HG03103 (cell line): Measurements from ENCODE around the gene ITGA8.
"Not testable (repeated sequence)": the region's sequence is repeated elsewhere in the genome, so short reads cannot be mapped to it uniquely, and the experiment has no call there.

Source experiments
- ATAC-seq: cut with Tn5 transposase; IDR thresholded peaks from one replicate; pipeline ENCODE4 v1.9.1; 2021; ENCODE audit warnings: low read depth; ENCODE audit not compliant: unreplicated experiment

The ITGA8 gene

DNA sequence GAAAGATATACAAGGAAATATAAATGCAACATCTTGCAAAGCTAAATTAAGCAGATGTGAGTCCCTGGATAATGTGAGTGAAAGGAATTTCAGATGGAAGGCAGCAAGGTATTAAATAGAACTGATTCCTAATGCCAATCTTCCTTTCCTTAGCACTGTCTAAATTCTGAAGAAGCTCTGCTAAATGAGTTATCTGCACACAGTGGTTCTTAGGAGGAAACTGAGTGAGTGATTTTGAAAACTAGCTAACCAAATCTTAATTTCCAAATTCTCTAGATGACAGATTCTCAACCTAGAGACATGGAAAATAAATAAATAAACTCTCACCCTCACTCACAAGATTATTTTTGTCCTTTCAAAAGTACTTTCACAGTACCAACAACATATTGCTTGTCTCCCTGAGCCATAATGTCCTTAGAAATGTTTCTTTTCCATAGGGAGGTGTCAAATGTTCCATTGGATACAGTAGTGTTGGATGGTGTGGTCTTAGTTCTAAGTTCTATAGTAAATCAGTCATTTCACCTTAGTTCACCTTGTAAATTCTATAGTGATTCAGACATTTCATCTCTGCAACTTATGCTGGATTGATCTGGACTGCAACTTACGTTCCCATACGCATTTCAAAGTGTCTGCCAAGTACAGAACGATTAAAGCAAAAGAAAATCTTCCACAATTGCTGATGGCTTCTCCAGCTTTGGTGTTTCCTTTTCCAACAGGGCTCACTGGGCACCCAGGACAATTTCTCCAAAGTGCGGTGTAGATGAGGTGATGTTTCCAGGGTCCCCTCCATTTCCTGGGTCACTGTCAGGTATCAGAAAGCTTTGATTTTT, 203.3 kb downstream of the ITGA8 start:
- ATAC-seq: no peak

DNA sequence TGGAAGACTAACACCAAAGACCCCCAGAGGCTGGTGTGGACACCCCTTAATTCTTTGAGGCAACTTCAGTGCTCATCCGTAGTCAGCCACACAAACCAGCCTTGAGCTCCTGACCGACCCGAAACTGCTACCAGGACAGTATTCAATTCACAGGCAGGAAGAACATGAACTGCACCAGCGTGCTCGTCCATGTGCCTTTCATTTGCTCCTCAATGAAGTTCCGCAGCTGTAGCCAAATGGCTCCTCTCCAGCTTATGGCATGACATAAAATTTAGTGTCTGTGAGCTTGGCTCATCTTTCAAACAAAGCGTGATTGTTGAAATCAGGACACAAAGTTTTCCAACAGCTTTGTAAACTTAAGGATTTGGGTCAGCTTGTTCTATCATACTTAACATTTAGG, 204.5 kb downstream of the ITGA8 start:
- no peak for ATAC-seq

DNA sequence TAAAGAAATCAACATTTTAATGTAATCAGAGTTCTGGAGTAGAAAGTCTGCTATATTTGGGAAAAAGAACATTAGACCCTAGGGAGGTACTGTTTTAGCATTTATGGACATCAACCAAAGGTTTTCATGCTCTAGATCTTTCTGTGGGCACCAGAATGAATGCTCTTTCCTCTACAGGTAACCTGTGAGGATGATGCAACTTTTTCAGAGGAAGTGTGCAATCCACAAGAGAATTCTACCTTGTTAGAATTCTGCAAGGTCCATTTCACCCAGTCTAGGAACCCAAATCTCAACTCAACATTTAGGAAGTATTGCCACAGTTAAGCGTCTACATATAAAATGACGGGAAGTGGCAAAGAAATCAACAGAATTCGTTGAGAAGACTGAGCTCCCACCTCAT, 208.8 kb downstream of the ITGA8 start:
- ATAC-seq: no peak

DNA sequence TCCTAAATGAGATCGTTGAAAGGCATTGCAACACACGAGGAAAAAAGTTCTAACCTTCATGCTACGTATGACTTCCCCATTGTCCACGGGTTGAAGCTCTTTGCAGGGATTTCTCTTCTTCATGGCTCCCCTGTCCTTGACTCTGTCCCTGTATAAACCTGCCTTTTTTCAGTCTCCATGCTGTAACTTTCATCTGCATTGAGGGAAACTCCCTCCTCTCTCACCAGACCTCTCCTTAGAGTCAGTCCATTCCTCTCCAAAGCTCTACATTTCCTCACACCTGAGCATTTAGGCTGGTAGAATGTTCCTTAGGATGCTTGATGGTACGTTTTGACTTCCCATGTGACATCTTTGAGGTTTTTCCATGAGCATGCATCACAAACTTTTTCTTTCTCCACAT, 214.4 kb downstream of the ITGA8 start:
- ATAC-seq: no peak

DNA sequence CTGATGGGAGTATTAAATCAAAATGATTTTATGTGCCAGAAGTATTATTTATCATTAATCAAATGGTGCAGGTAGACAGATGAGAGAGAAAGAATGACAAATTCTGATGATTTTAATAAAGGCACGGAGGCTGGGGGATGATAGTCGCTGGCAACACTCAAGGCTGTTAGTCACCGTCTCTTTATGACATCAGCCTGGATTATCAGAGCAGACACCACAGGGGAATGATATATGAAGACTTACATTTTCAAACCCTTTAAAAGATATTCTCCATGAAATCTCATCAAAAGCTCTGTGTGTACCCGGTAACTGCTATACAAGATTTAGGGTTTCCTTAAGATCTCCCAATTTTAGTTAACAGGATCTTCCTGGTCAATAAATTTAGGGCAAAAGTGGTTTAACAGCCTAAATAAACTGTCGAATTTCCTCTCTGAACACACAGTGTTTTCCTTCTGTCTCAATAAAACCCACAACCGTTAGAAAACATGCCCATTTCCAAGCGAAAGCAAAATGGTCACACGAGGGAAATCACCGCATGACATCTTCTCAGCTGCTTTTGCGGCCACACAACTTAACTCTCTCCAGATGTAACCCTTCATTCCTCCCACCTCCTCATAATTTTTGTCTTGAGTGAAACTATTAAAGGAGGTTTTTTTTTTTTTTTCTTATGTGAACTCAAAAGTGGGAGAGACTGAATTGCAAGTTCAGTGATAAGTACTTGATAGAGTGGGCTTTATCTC, 215.5 kb downstream of the ITGA8 start:
- no peak for ATAC-seq

DNA sequence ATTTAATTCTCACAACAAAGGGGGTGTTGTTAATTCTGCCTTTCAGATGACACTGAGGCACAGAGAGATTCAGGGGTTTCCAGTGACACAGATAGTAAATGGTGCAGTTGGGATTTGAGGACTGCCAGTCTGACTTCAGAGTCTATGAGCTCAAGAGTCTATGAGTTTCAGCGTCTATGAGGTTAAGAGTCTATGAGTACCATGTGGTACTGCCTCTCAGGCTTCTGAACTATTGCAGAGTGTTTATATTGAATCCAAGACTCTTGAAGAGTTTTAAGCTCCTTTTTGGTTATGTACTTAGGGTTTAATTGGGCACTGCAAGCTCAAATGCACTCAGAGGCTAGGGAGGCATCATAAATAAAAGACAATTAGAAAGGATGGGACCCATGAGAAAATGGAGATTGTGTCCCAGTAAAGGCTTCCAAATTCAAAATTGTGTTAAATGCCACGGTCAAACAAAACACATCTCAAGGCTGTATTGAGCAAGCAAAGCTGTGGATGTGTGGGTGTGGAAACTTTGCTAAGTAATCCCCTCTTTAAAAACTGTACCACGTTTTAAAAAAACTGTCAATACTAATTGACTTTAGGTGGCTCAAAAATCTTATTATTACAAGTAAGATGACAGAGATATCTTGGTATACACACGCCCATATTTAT, 224.7 kb downstream of the ITGA8 start:
- no peak for ATAC-seq

DNA sequence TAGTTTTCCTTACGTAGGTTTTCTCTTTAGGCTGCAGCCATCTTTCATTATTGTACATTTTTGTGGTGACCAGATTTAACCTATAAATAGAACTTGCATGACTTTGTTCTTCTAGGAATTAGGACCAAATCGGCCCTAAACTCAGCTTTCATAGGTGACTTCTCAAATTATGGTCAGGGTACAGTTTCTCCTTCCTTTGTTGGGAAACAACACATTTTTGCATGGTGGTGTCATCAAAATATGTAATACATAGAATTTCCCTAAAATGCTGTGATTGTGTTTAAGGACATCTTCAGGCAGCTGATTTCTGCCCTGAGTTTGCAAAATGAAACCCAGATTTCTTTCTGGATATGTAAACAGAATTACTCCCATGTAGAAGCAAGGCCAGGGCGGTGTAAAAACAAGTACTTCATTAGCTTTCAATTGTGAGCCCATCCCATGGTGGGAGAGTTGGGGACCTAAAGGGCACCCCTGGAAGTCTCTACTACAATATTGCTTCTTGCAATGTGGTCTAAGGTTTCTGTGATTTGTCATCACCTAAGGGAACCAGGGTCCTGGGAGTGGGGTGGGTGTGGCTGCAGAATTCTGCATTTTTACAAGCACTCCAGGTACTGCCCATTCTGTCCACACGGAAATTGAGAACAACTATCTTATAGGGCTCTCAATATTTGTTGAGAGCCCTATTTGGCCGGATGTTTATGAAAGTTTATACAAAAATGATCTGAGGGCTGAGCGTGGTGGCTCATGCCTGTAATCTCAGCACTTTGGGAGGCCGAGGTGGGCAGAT, 227.7 kb downstream of the ITGA8 start:
- no peak for ATAC-seq

DNA sequence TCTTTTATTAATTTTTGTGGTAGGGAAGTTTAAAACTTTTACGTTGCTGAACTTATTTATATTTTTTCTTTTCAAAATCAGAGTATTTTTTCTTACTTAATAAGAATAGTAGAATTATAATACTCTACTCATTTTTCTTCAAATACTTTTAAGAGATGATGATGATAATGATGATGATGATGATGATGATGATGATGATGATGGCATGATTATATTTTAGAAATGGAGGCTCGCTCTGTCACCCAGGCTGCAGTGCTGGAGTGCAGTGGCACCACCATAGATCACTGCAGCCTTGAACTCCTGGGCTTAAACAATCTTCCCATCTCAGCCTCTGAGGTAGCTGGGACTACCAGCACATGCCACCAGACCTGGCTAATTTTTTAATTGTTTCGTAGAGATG, 230.3 kb downstream of the ITGA8 start:
- ATAC-seq: no peak

DNA sequence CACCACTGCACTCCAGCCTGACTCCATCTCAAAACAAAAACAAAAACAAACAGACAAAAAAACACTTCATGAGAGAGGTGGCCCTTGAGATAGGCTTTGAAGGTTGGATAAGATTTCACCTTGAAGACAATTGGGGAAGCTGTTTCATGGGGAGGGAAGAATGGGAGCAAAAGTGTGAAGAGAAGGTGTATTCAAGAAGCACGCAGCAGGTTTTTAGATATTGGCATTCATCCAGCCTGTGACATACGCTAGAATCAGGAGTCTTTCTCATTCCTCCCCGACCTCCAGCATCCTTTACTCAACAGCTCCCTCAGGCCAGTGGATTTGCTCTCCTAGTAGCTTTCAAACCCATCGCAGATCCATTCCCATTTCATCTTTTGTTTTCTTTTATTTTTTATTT, 232.3 kb downstream of the ITGA8 start:
- no peak for ATAC-seq

DNA sequence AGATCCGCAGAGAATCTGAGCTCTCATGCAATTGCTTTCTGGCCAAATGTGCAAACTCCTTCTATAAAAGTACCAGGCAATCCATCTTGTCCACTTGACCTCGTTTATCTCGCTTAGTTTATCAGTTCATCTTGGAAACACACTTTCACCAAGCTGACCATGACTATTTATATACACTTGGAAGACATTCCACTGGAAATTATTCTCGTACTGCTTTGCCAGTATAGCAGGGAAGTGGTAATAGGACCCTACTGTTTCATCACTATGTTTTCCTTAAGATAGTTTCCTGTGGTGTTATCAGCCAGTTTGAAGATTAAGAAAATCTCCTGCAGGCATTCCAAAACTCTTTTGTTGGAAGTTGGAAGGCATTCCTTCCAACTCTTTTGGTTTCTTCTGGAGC, 233.3 kb downstream of the ITGA8 start:
- no peak for ATAC-seq

DNA sequence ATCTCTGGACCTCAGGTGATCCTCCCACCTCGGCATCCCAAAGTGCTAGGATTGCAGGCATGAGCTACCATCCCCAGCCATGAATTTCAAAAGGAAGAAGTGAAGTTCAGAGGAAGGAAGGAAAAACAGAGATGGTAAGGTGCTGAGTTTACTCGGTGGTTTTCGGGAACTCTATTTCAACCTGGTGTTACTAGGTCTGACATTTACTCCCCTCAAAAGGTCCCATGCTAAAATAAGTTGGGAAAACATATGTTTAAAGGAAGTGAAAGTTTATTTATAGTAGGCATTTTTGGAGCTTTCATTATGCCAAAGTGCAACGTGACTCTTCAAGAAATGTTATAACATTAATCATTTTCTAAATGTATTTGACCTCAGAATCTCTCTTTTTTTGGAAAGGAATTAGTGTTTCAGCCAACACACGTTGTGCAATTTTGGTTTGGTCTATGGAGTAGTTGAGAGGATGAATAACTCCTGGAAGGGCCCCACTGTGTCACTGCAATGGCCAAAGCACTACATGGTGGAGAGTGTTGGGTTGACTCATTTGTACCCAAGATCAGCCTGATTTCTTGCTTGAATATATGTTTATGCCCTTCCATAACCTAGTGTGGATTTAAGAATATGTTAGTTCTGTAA, 233.9 kb downstream of the ITGA8 start:
- no peak for ATAC-seq

DNA sequence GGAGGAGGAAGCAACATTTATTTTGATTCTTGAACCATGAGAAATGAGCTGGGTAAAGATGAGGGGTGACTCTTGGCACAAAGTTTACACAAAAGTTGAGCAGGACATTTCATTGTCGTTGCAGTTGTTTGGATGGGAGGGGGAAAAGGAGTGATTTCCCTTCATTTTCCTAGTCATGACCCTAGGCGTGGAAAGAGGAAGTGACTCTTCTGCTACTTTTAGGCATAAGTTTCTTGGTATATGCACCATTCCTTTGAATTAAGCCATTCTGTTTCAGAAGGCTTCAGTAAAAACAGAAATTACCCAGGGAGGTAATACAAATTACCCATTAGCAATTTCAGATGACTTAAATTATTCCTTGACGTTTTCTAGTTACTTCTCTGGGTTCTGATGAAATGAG, 234.7 kb downstream of the ITGA8 start:
- no peak for ATAC-seq

DNA sequence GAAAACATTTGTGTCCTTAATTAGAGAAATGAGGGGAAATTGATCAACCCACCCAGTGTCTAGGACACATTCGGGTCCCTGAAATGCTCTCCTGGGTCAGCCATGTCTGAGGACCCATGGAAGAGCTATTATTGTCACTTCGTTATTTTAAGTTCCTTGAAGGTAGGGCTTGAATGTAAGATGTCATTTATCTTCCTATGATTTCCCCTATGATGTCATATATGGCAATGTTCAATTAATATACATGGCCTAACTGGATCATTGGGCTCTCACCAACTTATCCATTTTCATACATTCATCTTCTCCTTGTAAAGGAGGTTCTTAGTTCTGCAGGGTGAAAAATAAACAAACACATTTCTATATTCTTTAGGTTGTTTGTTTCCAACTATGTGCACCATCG, 235.6 kb downstream of the ITGA8 start:
- no peak for ATAC-seq

DNA sequence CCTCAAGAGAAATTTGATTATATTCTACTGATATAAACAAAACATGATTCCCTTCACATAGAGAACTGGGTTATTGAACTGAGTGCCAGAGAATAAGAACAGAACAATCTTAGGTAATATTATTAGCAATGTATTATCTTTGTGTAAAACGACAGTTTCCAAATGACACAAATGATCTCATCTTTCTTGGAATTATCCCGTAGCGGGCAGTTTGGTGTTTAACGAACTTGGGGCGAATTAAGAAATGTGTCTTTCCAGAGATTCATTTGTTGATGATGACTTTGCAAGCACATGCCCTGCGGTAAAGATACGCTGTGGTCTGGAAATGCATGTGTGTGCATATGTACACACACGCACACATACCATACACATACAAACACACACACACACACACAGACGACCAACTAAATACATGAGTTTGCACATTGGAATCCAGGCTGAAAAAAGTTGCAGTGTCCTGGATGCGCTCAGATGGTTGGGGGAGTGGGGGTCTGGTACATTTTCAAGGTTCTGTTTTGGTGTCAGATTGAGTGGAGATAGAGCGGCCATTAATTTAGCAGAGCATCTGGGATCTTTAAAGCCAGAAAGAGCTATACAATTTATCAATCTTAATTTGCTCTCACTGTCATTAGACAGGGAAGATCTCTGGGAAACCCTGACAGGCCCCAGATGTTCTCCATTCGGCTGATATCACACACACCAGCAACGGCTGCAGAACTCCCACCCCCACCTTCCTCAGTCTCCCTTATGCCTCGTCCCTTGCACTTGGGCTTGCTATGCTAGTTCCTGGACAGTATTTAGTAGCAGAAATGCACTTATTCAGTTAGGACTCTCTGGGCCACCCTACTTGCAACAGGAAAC, 236.3 kb downstream of the ITGA8 start:
- ATAC-seq: no peak

DNA sequence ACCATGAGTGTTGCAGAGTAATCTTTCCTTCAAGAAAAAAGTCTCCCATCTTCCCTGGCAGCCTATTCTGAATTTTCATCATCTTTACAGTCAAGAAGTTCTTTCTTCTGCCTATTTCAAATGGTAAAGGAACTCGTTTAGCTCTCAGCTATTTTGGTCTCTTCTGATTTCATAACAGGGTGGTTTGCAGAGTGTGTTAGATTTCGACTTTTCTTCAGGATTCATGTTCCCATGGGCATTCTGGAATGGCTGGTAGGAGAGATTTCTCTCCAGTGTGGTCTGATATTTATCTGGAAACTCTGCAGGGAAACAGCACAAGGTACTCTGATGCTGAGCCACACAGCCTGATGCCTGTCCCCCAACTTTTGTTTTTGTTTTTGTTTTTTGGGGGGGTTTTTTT, 237.6 kb downstream of the ITGA8 start:
- ATAC-seq: no peak

DNA sequence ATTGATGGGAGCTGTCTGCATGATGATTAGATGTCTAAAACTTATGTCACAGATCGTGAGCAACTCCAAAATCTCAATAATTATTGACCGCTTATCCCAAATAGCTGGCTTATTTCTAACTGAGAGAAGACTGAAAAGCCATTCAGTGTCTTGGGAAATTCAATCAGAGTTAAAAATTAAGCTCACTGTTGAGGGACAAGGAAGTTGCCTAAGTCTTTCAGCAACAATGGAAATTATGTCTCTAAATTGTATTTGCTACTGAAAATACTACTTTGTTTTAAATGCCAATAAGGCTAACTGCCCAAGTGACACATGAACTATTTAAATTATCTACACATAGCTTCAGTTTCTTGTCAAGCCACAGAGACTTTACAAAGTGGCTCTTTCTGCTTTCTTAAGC, 240.8 kb downstream of the ITGA8 start:
- ATAC-seq: no peak

DNA sequence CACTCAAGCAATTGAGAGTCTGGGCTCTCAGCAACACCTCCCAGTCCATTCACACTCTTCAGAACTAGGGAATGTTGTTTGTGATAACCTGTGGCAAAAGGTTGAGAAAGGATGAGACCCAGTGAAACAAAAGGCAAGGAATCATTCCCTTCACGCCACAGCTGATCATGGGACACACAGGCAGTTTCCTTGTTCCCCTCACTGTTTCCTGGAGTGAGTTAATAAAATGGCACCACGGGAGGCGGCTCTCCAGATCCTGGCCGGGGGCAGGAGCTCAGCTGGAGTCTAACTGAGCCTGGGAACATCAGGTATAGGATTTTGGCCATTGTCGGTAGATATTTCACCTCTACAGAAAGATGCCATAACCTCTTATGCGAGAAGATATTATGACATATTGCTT, 241.3 kb downstream of the ITGA8 start:
- ATAC-seq: no peak

DNA sequence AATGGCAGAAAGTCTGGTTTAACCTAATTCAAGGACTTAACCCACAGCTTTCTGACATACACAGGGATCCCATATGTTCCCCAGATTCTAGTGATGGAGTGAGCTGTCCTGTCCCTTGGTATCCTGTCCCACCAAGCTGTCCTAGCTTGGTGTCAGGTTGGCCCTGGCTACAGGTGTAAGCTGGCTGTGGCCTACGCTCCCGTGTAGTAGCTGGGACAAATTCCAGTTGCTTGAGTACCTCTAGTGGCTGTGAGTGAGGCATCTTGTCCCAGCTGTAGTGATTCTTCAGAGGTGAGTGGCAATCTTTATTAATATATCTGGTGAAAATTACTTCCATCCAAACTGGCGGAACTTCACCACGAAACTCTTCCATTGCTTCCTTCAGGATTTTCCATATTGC, 243.4 kb downstream of the ITGA8 start:
- ATAC-seq: no peak

DNA sequence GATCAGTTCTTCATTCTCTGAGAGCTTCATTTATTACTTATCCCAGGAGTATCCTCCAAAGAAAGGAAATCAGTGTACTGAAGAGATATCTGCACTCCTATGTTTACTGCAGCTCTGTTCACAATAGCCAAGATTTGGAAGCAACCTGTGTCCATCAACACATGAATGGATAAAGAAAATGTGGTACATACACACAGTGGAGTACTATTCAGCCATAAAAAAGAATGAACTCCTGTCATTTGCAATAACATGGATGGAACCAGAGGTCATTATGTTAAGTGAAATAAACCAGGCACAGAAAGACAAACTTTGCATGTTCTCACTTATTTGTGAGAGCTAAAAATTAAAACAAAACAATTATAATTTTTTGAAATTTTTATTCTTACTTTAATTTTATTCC, 244.3 kb downstream of the ITGA8 start:
- ATAC-seq: not testable (repeated sequence)
